HL-60/S4 (cell line): ENCODE results near the gene PLEKHS1.
"Not testable (repeated sequence)": the region's sequence is repeated elsewhere in the genome, so short reads cannot be mapped to it uniquely, and the experiment has no call there.

ENCODE experiments used
- in situ Hi-C: fragments of 300-500 bp; cut with MboI; formaldehyde crosslinking; loops from 2 replicates; pipeline ENCODE4 v1.14.3; 2022; ENCODE audit warnings: low sequenced_read_pairs

The PLEKHS1 gene

DNA sequence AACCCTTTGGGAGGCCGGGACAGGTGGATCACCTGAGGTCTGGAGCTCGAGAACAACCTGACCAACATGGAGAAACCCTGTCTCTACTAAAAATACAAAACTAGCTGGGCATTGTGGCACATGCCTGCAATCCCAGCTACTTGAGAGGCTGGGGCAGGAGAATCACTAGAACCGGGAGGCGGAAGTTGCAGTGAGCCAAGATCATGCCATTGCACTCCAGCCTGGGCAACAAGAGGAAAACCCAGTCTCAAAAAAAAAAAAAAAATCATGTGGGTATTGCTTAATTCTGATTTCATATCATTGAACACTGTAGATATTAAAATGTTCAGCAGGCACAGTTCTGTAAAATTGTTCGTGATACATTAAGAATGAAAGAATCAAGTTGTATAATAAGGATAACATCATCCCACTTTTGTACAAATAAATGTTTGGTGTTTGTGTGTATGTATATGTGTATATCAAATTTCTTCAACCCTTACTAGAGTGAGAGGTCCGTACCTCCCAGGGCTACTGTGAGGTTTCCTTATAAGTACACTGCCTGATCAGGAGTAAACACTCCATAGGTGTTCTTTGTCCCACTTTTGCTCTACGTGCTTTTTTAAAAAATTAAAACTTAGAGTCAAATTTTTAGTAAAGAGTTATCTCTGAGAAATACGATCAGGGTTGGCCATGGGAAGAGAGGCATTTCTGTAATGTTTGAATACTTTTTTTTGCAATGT, 31.7 kb downstream of the PLEKHS1 start:
- in situ Hi-C loops = no loop called here

DNA sequence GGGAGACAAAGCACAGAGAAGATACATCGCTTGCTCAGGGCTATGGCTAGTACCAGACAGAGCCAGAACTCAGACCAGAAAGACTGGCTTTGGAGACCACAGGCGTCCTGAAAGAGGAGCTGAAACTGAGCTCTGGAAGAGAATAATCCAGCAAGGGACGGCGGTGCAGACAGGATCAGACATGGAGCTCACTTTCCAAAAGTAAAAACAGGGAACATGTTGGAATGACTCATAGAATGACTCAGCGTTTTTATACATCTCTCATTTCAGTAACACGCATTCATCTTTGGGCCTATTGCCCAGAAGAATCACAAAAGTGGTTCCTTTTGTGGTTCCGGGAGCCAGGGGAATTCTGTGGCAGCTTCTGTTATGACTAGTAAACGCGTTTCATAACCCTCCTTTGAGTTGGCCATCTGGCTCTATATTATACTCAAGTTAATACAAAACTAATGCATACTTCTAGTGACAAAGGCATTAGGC, 37.2 kb downstream of the PLEKHS1 start:
- in situ Hi-C loops = no loop called here

DNA sequence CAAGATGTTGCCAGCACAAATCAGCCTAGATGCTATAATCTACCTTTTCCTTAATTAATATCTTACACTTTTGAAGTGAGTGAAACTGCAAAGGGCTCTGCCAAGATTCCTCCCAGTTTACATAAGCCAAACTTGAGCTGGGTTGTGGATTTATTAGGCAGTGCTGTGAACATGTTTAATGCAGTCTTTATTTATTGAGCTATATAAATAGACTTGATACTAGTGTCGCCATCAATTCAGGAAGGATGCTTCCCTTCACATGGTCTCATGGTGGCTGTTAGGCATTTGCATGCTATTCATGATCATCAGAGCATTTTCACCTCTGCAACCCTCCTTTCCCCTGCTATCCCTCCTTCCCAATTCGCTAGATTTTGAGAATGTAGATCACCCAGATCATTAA, 40.2 kb downstream of the PLEKHS1 start:
- in situ Hi-C loops = loop anchor here (5.0 kb wide), 1 partner anchor 311 kb away; no protein-coding TSS in a partner anchor

DNA sequence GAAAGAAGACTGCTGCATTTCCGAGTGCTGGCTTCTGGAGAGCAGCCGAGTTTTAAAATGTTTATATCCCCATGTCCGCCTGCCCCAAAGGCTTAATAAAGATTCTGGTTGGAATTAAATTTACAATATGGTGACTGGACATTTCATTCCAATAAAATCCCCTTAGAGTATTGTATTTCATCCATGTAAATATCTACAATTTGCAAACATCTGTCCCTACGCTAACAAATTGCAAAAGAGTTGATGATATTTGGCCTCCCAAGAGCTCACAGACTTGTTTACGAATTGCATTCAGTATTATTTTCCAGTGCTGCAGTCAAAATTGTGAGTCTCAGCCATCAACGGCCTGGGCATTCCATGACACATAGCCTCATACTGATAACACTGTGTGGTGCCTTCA, 50.1 kb downstream of the PLEKHS1 start:
- in situ Hi-C loops = no loop called here

DNA sequence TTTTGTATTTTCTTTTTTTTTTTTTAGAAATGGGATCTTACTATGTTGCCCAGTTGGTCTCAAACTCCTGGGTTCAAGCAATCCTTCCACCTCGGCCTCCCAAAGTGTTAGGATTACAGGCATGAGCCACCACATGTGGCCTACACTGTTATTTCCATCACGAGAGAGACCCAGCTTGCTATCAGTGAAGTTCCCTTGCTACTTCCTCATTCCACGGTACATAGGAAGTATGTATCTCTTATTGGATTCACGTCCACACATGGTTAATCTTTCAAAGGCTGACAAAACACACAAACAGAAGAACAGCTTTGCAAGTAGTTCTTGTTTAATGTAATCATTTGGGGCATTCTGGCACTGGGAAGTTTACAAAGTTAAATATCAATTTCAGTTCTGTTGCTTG, 51.5 kb downstream of the PLEKHS1 start:
- in situ Hi-C loops = no loop called here

DNA sequence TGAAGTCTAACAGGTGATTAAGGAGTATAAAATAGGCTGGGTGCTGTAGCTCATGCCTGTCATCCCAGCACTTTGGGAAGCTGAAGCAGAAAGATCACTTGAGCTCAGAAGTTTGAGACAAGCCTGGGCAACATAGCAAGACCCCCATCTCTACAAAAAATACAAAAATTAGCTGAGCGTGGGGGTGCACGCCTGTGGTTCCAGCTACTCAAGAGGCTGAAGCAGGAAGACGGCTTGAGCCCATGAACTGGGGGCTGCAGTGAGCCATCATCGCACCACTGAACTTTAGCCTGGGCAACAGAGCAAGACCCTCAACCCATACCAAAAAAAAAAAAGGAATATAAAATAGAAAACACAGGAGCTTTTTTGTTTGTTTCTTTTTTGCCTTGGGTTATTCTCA, 55.0 kb downstream of the PLEKHS1 start:
- in situ Hi-C loops = no loop called here

DNA sequence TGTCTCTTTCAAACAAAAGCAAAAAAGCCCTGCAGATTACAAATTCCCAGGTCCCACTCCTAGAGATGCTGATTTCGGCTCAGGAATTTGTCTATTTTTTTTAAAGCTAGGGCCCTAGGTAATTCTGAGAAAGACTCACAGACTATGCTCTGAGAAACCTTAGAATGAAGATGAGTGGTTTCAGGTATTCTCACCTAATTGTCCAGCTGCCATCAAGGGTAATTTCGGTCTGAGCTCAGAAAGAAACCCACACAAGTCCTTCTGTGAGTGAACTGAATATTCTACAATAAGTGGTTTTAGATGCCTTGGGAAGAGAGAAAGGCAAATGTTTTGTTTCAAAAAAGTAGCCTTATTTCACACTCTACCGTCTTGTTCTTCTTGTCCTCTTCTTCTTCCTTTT, 56.7 kb downstream of the PLEKHS1 start:
- in situ Hi-C loops = no loop called here

DNA sequence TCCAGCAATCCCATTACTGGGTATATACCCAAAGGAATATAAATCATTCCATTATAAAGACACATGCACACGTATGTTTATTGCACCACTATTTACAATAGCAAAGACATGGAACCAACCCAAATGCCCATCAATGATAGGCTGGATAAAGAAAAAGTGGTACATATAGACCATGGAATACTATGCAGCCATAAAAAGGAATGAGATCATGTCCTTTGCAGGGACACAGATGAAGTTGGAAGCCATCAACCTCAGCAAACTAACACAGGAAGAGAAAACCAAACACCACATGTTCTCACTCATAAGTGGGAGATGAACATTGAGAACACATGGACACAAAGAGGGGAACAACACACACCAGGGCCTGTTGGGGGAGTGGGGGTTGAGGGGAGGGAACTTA, 63.2 kb downstream of the PLEKHS1 start:
- in situ Hi-C loops = not testable (repeated sequence)

DNA sequence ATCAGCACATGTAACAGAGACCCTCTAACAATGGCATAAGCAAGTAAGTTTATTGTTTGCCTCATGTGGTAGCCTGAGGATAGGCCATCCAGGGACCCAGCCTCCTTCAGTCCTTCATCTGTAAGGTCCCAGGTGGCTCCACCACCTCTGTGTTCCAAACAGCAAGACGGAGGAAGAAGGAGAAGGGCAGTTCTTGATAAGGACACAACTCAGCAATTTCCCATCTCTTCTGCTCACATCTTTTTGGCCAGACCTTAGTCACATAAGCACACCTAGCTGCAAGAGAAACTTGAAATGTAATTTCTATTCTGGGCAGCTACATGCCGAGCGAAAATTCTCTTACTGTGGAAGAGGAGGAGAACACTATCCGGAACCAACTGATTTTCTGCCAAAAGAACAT, 68.5 kb downstream of the PLEKHS1 start:
- in situ Hi-C loops = no loop called here

DNA sequence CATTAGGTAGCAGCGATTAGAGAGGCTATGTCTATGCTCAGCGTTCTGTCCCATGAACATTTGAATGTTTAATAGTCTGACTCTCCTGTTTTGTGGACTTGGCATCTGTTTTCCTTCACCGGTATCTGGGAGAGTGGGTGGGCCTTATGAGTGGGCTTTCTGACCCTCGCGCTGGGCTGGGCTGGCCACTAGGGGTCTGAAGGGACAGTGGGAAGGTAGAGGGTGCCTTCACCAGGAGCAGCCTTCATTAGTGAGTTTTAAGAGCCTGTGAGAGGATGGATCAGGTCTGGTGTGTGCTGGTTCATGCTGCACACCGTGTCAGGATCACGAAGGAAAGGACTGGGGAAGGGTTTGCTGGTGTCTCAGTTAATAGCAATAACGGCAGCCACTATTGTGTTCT, 69.0 kb downstream of the PLEKHS1 start:
- in situ Hi-C loops = no loop called here

DNA sequence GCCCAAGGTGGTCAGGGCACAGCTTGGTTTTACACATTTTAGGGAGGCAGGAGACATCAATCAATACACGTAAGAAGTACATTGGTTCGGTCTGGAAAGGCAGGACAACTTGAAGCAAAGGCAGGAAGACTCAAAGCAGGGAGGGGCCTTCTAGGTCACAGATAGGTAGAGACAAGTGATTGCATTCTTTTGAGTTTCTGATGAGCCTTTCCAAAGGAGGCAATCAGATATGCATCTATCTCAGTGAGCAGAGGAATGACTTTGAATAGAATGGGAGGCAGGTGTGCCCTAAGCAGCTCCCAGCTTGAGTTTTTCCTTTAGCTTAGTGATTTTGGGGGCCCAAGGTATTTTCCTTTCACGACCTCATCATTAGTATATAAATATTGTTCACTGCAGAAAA, 69.8 kb downstream of the PLEKHS1 start:
- in situ Hi-C loops = not testable (repeated sequence)

DNA sequence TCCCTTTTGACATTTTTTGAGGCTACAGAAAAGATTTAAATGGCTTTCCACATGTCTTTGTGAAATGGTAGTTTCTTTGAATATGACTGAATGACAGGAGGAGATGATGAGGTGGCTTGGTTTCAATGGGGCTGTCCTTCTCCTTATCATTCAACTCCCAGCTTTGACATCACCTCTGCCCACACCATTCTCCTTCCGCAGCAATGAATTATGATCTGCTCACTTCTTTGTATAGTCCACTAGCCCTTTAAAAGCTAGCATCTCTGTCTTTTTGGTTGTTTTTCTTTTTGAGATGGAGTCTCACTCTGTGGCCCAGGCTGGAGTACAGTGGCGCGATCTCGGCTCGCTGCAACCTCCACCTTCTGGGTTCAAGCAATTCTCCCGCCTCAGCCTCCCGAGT, 70.7 kb downstream of the PLEKHS1 start:
- in situ Hi-C loops = no loop called here

DNA sequence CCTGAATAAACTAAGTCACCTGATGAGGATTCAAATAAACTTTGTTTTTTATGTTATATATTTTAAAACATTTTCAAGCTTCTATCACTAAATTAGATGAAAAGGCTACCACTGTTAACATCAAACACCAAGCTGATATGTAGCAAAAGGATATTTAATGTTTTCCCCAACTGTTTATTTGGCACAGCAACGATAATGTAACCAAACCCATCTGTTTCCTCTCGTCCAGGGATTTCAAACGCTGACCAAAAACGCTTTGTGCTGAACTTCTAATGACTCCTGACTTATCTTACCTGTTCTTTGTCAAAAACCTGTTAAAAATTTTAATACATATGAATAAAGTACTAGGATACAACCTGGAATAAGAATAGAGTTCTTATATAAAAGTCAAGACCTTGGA, 71.9 kb downstream of the PLEKHS1 start:
- in situ Hi-C loops = no loop called here

DNA sequence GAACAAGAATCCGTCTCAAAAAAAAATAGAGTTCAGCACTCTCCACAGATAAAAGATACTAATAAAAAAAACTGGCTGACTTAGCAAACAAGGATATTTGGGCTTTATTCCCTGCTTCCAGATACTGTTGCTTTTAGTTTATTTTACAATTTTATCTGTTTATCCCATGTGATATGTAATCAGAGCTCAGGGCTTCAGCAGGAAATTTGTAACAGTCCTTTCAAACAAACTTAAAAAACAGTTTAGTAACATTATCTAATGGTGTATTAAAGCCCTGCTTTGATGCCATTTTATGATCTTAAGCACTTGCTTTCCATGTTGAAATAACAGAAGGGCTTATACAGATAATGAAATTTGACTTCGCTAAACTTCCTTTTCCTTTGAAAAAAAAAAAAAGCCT, 74.3 kb downstream of the PLEKHS1 start:
- in situ Hi-C loops = no loop called here

DNA sequence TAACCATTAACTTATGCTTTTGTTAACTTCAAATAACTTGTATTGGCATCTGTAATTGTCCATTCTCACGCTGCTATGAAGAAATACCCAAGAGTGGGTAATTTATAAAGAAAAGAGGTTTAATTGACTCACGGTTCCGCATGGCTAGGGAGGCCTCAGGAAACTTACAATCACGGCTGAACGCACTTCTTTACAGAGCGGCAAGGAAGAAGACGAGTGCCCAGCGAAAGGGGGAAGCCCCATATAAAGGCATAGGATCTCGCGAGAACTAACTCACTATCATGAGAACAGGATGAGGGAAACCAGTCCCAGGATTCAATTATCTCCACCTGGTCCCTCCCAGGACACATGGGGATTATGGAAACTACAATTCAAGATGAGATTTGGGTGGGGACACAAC, 77.1 kb downstream of the PLEKHS1 start:
- in situ Hi-C loops = not testable (repeated sequence)
